Activated CD4-positive, alpha-beta T cell treated with anti-CD3 and anti-CD28 coated beads, Interleukin-2, amount 10 ng/mL, durations not matched to agents 24 days and 14 days (primary cell): ENCODE data around the gene WWP2. TPM values are rescaled to one million over a fixed set of nuclear protein-coding genes. Genes with fewer than 3 reads are reported as not detected.
"Not testable (repeated sequence)": the region's sequence is repeated elsewhere in the genome, so short reads cannot be mapped to it uniquely, and the experiment has no call there.

Source experiments
- DNase-seq: peaks from one replicate; pipeline ENCODE4 v3.0.0; 2022
- H3K27ac Mint-ChIP-seq: one replicate; pipeline ENCODE4 v1.8.0; 2022; ENCODE audit warnings: mild to moderate bottlenecking, mixed read lengths
- H3K27me3 Mint-ChIP-seq: one replicate; pipeline ENCODE4 v1.8.0; 2022; ENCODE audit warnings: mixed read lengths
- H3K36me3 Mint-ChIP-seq: one replicate; pipeline ENCODE4 v1.8.0; 2022; ENCODE audit warnings: low read depth, mild to moderate bottlenecking, mixed read lengths
- H3K4me1 Mint-ChIP-seq: one replicate; pipeline ENCODE4 v1.8.0; 2021; ENCODE audit warnings: mixed read lengths
- H3K4me3 Mint-ChIP-seq: one replicate; pipeline ENCODE4 v1.8.0; 2022; ENCODE audit warnings: mild to moderate bottlenecking, moderate library complexity, mixed read lengths
- H3K9me3 Mint-ChIP-seq: one replicate; pipeline ENCODE4 v1.8.0; 2021; ENCODE audit warnings: mixed read lengths
- intact Hi-C: fragments of 100-400 bp; cut with micrococcal nuclease; formaldehyde crosslinking; loops from one replicate; pipeline ENCODE4 v1.15.1; 2023
- total RNA-seq: library from RNA; stranded (reverse); gene quantifications from 2 replicates; pipeline ENCODE4 v1.2.3, GENCODE V29; 2022

WWP2 gene
- 51.7 and 57.5 TPM in 2 replicates for total RNA-seq

- peak; percentile 92 for DNase-seq
- H3K27ac Mint-ChIP-seq, result peak within 1 kb of the TSS; percentile 95
- no peaks in the 10 kb centered on the region for H3K27me3 Mint-ChIP-seq
- H3K36me3 Mint-ChIP-seq, result peaks cover 16% of the 10 kb centered on the region
- H3K9me3 Mint-ChIP-seq, result no peaks in the 10 kb centered on the region
- intact Hi-C loops, result loop anchor here (1.0 to 5.0 kb wide), 2 partner anchors 8 to 195 kb away; partner anchors contain the start of genes NFAT5 and NOB1
- peak within 1 kb of the TSS; percentile 94 for H3K4me3 Mint-ChIP-seq
- H3K4me1 Mint-ChIP-seq, result peaks cover 22% of the 10 kb centered on the region
Observed at GRCh38 chr16:69761983-69762813, at the start of gene WWP2. WWP2 (plus strand) TSS chr16:69762332; CDS start chr16:69787011, 24,679 bp downstream.

- Mint-ChIP-seq H3K9me3 (no peaks in the 10 kb centered on the region), H3K4me1 (peaks cover 7% of the 10 kb centered on the region), H3K27ac (no peak overlapping the region), H3K4me3 (no peak overlapping the region), H3K36me3 (peaks cover 19% of the 10 kb centered on the region), H3K27me3 (no peaks in the 10 kb centered on the region)
- intact Hi-C loops, result no loop called here
- DNase-seq, result no peak
Observed at GRCh38 chr16:69712914-69713581, 49.1 kb upstream of the WWP2 start.

- no peaks in the 10 kb centered on the region for H3K9me3 Mint-ChIP-seq
- DNase-seq, result no peak
- H3K27ac Mint-ChIP-seq, result no peak overlapping the region
- intact Hi-C loops, result no loop called here
- peaks cover 15% of the 10 kb centered on the region for H3K36me3 Mint-ChIP-seq
- peaks cover 2% of the 10 kb centered on the region for H3K4me1 Mint-ChIP-seq
- H3K4me3 Mint-ChIP-seq, result no peak overlapping the region
- H3K27me3 Mint-ChIP-seq, result no peaks in the 10 kb centered on the region
Observed at GRCh38 chr16:69717066-69717465, 45.1 kb upstream of the WWP2 start.

- DNase-seq, result no peak
- Mint-ChIP-seq H3K27ac (no peak overlapping the region), H3K4me3 (no peak overlapping the region), H3K27me3 (no peaks in the 10 kb centered on the region), H3K4me1 (peaks cover 7% of the 10 kb centered on the region), H3K9me3 (no peaks in the 10 kb centered on the region), H3K36me3 (peaks cover 10% of the 10 kb centered on the region)
- intact Hi-C loops, result no loop called here
Observed at GRCh38 chr16:69718111-69718764, 43.9 kb upstream of the WWP2 start.

GRCh38 chr16:69720822-69721430 lies 41.2 kb upstream of the WWP2 start:
- DNase-seq, result no peak
- Mint-ChIP-seq H3K4me3 (no peak overlapping the region), H3K9me3 (no peaks in the 10 kb centered on the region), H3K27me3 (no peaks in the 10 kb centered on the region), H3K27ac (no peak overlapping the region), H3K4me1 (peaks cover 17% of the 10 kb centered on the region), H3K36me3 (peaks cover 8% of the 10 kb centered on the region)
- intact Hi-C loops, result no loop called here

- no peak for DNase-seq
- no peak overlapping the region for H3K27ac Mint-ChIP-seq
- peaks cover 22% of the 10 kb centered on the region for H3K4me1 Mint-ChIP-seq
- peaks cover 8% of the 10 kb centered on the region for H3K36me3 Mint-ChIP-seq
- intact Hi-C loops, result no loop called here
- no peaks in the 10 kb centered on the region for H3K9me3 Mint-ChIP-seq
- no peak overlapping the region for H3K4me3 Mint-ChIP-seq
- no peaks in the 10 kb centered on the region for H3K27me3 Mint-ChIP-seq
Observed at GRCh38 chr16:69721441-69721957, 40.6 kb upstream of the WWP2 start.

- DNase-seq, result no peak
- Mint-ChIP-seq H3K36me3 (no peaks in the 10 kb centered on the region), H3K27ac (peak overlapping the region; percentile 25), H3K4me1 (peaks cover 38% of the 10 kb centered on the region), H3K27me3 (no peaks in the 10 kb centered on the region), H3K4me3 (no peak overlapping the region), H3K9me3 (no peaks in the 10 kb centered on the region)
- intact Hi-C loops, result no loop called here
Observed at GRCh38 chr16:69724414-69724873, 37.7 kb upstream of the WWP2 start.

- DNase-seq, result no peak
- H3K27me3 Mint-ChIP-seq, result no peaks in the 10 kb centered on the region
- peak overlapping the region; percentile 93 for H3K4me3 Mint-ChIP-seq
- no peaks in the 10 kb centered on the region for H3K36me3 Mint-ChIP-seq
- H3K4me1 Mint-ChIP-seq, result peaks cover 40% of the 10 kb centered on the region
- H3K27ac Mint-ChIP-seq, result peak overlapping the region; percentile 25
- intact Hi-C loops, result no loop called here
- H3K9me3 Mint-ChIP-seq, result no peaks in the 10 kb centered on the region
Observed at GRCh38 chr16:69724981-69725479, 37.1 kb upstream of the WWP2 start.

GRCh38 chr16:69725480-69726312 lies 36.4 kb upstream of the WWP2 start:
- no peak for DNase-seq
- H3K4me1 Mint-ChIP-seq, result peaks cover 40% of the 10 kb centered on the region
- intact Hi-C loops, result loop anchor here (1.0 to 2.0 kb wide), 2 partner anchors 16 to 29 kb away; partner anchors contain the start of gene NOB1
- peak overlapping the region; percentile 98 for H3K27ac Mint-ChIP-seq
- H3K4me3 Mint-ChIP-seq, result peak overlapping the region; percentile 93
- H3K27me3 Mint-ChIP-seq, result no peaks in the 10 kb centered on the region
- no peaks in the 10 kb centered on the region for H3K36me3 Mint-ChIP-seq
- no peaks in the 10 kb centered on the region for H3K9me3 Mint-ChIP-seq

GRCh38 chr16:69726313-69727060 lies 35.6 kb upstream of the WWP2 start, which contains the start of gene NQO1:
NQO1 (minus strand) TSS chr16:69726560; CDS start chr16:69726439, 121 bp downstream.
- peaks cover 38% of the 10 kb centered on the region for H3K4me1 Mint-ChIP-seq

GRCh38 chr16:69727916-69728270 lies 34.2 kb upstream of the WWP2 start:
- peak overlapping the region; percentile 98 for H3K27ac Mint-ChIP-seq
- H3K4me3 Mint-ChIP-seq, result peak overlapping the region; percentile 93
- H3K9me3 Mint-ChIP-seq, result no peaks in the 10 kb centered on the region
- intact Hi-C loops, result loop anchor here (2.0 kb wide), 1 partner anchor 27 kb away; the partner anchor contains the start of gene NOB1
- peaks cover 2% of the 10 kb centered on the region for H3K36me3 Mint-ChIP-seq
- DNase-seq, result no peak
- peaks cover 36% of the 10 kb centered on the region for H3K4me1 Mint-ChIP-seq
- H3K27me3 Mint-ChIP-seq, result no peaks in the 10 kb centered on the region

More at GRCh38 chr16:69726313-69727060, 35.6 kb upstream of the WWP2 start, which contains the start of gene NQO1:
- DNase-seq, result peak; percentile 98
- intact Hi-C loops, result loop anchor here (1.0 to 2.0 kb wide), 2 partner anchors 17 to 28 kb away; partner anchors contain the start of gene NOB1
- H3K4me3 Mint-ChIP-seq, result peak within 1 kb of the TSS; percentile 93
- H3K27ac Mint-ChIP-seq, result peak within 1 kb of the TSS; percentile 98
- no peaks in the 10 kb centered on the region for H3K27me3 Mint-ChIP-seq
- H3K36me3 Mint-ChIP-seq, result no peaks in the 10 kb centered on the region
- no peaks in the 10 kb centered on the region for H3K9me3 Mint-ChIP-seq

GRCh38 chr16:69729030-69729429 lies 33.1 kb upstream of the WWP2 start:
- intact Hi-C loops, DNase-seq, H3K36me3 Mint-ChIP-seq, H3K27me3 Mint-ChIP-seq, H3K4me3 Mint-ChIP-seq, H3K27ac Mint-ChIP-seq, H3K9me3 Mint-ChIP-seq: not testable (repeated sequence)
- H3K4me1 Mint-ChIP-seq, result peaks cover 32% of the 10 kb centered on the region
